MCF 10A (cell line): ENCODE measurements around the gene GRAMD2A. TPM values are rescaled to one million over a fixed set of nuclear protein-coding genes. Genes with fewer than 3 reads are reported as not detected.

ENCODE experiments used
- BruUV-seq: library from RNA; stranded (reverse); fragments of 400-500 nt; replicated peaks from 2 replicates; lab custom pipeline; 2021; lab: Mats Ljungman, UMichigan
- CTCF ChIA-PET: fragments of 300-600 bp; sonication (Branson Sonifier 250); formaldehyde crosslinking; extraction: SDS; loops from one replicate; lab custom pipeline; 2021; ENCODE audit warnings: antibody characterized with exemption, inconsistent platforms; lab: Yijun Ruan, JAX
- POLR2A ChIA-PET: fragments of 300-600, 350-650 bp; sonication (Branson Sonifier 250); formaldehyde crosslinking; extraction: SDS; loops from one replicate; lab custom pipeline; 2020; ENCODE audit warnings: antibody characterized with exemption, inconsistent platforms; lab: Yijun Ruan, JAX
- DNase-seq: peaks from one replicate; pipeline ENCODE4 v3.0.0-alpha.2; 2018; ENCODE audit not compliant: unreplicated experiment
- H3K27ac Mint-ChIP-seq: one replicate; pipeline ENCODE4 v1.8.0; 2022; ENCODE audit warnings: mild to moderate bottlenecking, low read depth, mixed read lengths; ENCODE audit not compliant: unreplicated experiment
- H3K27me3 Mint-ChIP-seq: one replicate; pipeline ENCODE4 v1.8.0; 2022; ENCODE audit warnings: mixed read lengths; ENCODE audit not compliant: insufficient read depth, unreplicated experiment
- H3K36me3 Mint-ChIP-seq: one replicate; pipeline ENCODE4 v1.8.0; 2022; ENCODE audit warnings: mild to moderate bottlenecking, moderate library complexity, mixed read lengths; ENCODE audit not compliant: insufficient read depth, unreplicated experiment
- H3K4me1 Mint-ChIP-seq: one replicate; pipeline ENCODE4 v1.8.0; 2022; ENCODE audit warnings: mixed read lengths; ENCODE audit not compliant: insufficient read depth, unreplicated experiment
- H3K4me3 Mint-ChIP-seq: one replicate; pipeline ENCODE4 v1.8.0; 2022; ENCODE audit warnings: mild to moderate bottlenecking, moderate library complexity, mixed read lengths; ENCODE audit not compliant: unreplicated experiment
- H3K9me3 Mint-ChIP-seq: one replicate; pipeline ENCODE4 v1.8.0; 2022; ENCODE audit warnings: mixed read lengths; ENCODE audit not compliant: unreplicated experiment
- CTCF ChIP-seq: fragments of 200-600 bp; IDR thresholded peaks from one replicate; pipeline ENCODE4 v1.8.0; 2022; ENCODE audit warnings: antibody characterized with exemption, mild to moderate bottlenecking; ENCODE audit not compliant: unreplicated experiment
- intact Hi-C: fragments of 100-400 bp; cut with micrococcal nuclease; formaldehyde crosslinking; loops from 2 replicates; pipeline ENCODE4 v1.14.1; 2022
- total RNA-seq: library from RNA; stranded (reverse); gene quantifications from 2 replicates; pipeline ENCODE4 v1.2.3, GENCODE V29; 2022

Gene GRAMD2A
- total RNA-seq, 1 experiment from 2014 or later = 0.93 TPM

DNA sequence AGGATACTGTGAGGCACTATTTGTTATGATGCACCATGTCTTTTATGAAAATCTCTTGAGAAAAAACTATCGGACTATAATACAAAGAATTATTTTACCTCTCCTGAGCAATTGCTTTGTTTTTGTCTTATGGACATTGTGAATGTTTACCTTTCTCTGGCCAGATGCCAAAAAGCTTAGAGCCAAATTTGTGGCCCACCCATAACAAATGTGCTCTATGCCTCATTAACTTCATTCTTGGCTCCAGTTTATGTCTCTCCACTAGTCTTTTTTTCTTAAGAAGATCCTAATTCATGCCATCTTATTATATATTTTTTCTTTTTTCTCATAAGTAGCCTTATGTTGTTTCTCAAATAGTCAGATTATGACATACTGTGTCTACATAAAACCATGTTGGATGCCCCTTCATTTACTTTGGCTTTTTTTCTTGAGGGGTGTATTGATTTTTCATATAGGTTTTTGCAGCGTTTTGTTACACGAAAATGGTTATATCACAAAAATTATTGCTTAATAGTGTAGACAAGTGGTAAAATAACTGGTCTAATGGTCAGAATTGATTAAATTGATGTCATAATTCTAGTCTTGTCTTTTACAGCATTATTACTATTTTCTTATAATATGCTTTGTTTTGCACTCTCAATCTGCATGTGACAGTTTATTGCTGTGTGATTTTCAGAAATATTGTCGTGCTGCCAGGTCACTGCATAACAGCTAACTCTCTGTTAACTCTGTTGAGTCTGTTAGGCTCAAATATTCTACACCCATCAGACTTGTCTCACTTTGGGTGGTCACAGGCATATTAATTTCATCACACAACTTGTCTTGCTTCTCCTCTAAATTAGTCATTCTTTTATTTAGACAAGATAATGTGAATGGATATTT is 61.2 kb downstream of the GRAMD2A start:
- peak; percentile 5 for DNase-seq
- TF ChIP-seq CTCF = no peak
- Mint-ChIP-seq H3K9me3 (no peaks in the 10 kb centered on the region), H3K36me3 (no peaks in the 10 kb centered on the region), H3K27ac (no peak overlapping the region), H3K4me3 (no peak overlapping the region), H3K27me3 (no peaks in the 10 kb centered on the region), H3K4me1 (no peaks in the 10 kb centered on the region)
- intact Hi-C loops = no loop called here
- POLR2A ChIA-PET = interaction anchor here (0.6 to 1.2 kb wide), 3 partner anchors 12 to 384 kb away, joined by 3 to 4 read pairs (median 3); no protein-coding TSS in a partner anchor
- no TSS peak for BruUV-seq
- CTCF ChIA-PET = interaction anchor here (0.7 kb wide), 1 partner anchor 29 kb away, joined by 3 read pairs; no protein-coding TSS in a partner anchor

- intact Hi-C loops = no loop called here
- Mint-ChIP-seq H3K4me3 (no peak overlapping the region), H3K4me1 (no peaks in the 10 kb centered on the region), H3K27ac (no peak overlapping the region), H3K36me3 (no peaks in the 10 kb centered on the region), H3K9me3 (no peaks in the 10 kb centered on the region), H3K27me3 (no peaks in the 10 kb centered on the region)
- no peak for TF ChIP-seq CTCF
- DNase-seq = no peak
- CTCF ChIA-PET = interaction anchor here (0.6 kb wide), 1 partner anchor 650 kb away, joined by 5 read pairs; no protein-coding TSS in a partner anchor
- BruUV-seq = no TSS peak
- POLR2A ChIA-PET = interaction anchor here (0.6 to 1.2 kb wide), 4 partner anchors 13 to 461 kb away, joined by 3 read pairs; no protein-coding TSS in a partner anchor
These were observed 61.9 kb downstream of the GRAMD2A start for GRCh38 chr15:72135719-72136118.

GRCh38 chr15:72133211-72133610 is 64.4 kb downstream of the GRAMD2A start:
- BruUV-seq = no TSS peak
- Mint-ChIP-seq H3K27ac (no peak overlapping the region), H3K4me1 (no peaks in the 10 kb centered on the region), H3K4me3 (no peak overlapping the region), H3K36me3 (no peaks in the 10 kb centered on the region), H3K9me3 (no peaks in the 10 kb centered on the region), H3K27me3 (no peaks in the 10 kb centered on the region)
- ChIA-PET POLR2A (interaction anchor here (0.5 kb wide), 1 partner anchor 10 kb away, joined by 4 read pairs; no protein-coding TSS in a partner anchor), CTCF (no interaction called here)
- no peak for TF ChIP-seq CTCF
- DNase-seq = no peak
- intact Hi-C loops = no loop called here

DNA sequence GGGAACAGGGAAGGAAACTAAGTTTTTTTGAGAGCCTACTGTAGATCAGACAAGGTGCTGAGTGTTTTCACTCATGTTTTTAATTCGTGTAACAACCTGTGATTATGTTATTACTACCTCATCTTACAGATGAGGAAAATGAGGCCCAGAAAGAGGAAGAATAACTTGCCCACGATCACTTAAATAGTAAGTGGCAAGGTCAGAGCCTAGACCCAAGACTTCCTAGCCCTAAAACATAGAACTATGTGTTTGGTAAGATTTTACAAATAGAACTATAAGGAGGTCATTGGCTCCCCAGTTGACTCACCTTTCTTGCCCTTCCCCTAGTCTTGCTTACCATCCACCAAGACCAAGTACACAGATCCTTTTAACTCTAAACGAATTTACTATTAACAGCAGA is 65.7 kb downstream of the GRAMD2A start:
- Mint-ChIP-seq H3K4me3 (no peak overlapping the region), H3K36me3 (no peaks in the 10 kb centered on the region), H3K4me1 (no peaks in the 10 kb centered on the region), H3K27ac (no peak overlapping the region), H3K27me3 (no peaks in the 10 kb centered on the region), H3K9me3 (no peaks in the 10 kb centered on the region)
- CTCF ChIA-PET = no interaction called here
- intact Hi-C loops = no loop called here
- TF ChIP-seq CTCF = no peak
- BruUV-seq = no TSS peak
- no peak for DNase-seq
- POLR2A ChIA-PET = no interaction called here
